GM19023 (cell line): ENCODE measurements around the gene UPP1.
"Not testable (repeated sequence)": the region's sequence is repeated elsewhere in the genome, so short reads cannot be mapped to it uniquely, and the experiment has no call there.

ENCODE experiments used
- ATAC-seq: cut with Tn5 transposase; IDR thresholded peaks from one replicate; pipeline ENCODE4 v1.9.1; 2021; ENCODE audit warnings: mild to moderate bottlenecking, moderate library complexity; ENCODE audit not compliant: unreplicated experiment

The UPP1 gene

GRCh38 chr7:48109848-48110663 lies 21.0 kb downstream of the UPP1 start:
- ATAC-seq: peak; percentile 90

GRCh38 chr7:48110868-48111267 lies 21.8 kb downstream of the UPP1 start:
- ATAC-seq: no peak

GRCh38 chr7:48111596-48111995 lies 22.5 kb downstream of the UPP1 start:
- ATAC-seq: no peak

- ATAC-seq: no peak
Measured at GRCh38 chr7:48112401-48113165, 23.5 kb downstream of the UPP1 start.

GRCh38 chr7:48113275-48113674 lies 24.2 kb downstream of the UPP1 start:
- no peak for ATAC-seq

- no peak for ATAC-seq
Measured at GRCh38 chr7:48114115-48114514, 25.1 kb downstream of the UPP1 start.

- no peak for ATAC-seq
Measured at GRCh38 chr7:48114589-48114988, 25.5 kb downstream of the UPP1 start.

- ATAC-seq: no peak
Measured at GRCh38 chr7:48116043-48116442, 27.0 kb downstream of the UPP1 start.

- no peak for ATAC-seq
Measured at GRCh38 chr7:48118041-48118440, 29.0 kb downstream of the UPP1 start.

- not testable (repeated sequence) for ATAC-seq
Measured at GRCh38 chr7:48120536-48120935, 31.5 kb downstream of the UPP1 start.

GRCh38 chr7:48126037-48126436 lies 37.0 kb downstream of the UPP1 start:
- ATAC-seq: no peak

GRCh38 chr7:48130658-48131108 lies 41.6 kb downstream of the UPP1 start:
- ATAC-seq: peak; percentile 83

GRCh38 chr7:48132792-48133191 lies 43.7 kb downstream of the UPP1 start:
- ATAC-seq: no peak

GRCh38 chr7:48139459-48139858 lies 50.4 kb downstream of the UPP1 start:
- ATAC-seq: no peak

- no peak for ATAC-seq
Measured at GRCh38 chr7:48140001-48140681, 51.1 kb downstream of the UPP1 start.

- no peak for ATAC-seq
Measured at GRCh38 chr7:48141521-48141920, 52.5 kb downstream of the UPP1 start.

GRCh38 chr7:48144291-48144768 lies 55.3 kb downstream of the UPP1 start:
- ATAC-seq: no peak

- no peak for ATAC-seq
Measured at GRCh38 chr7:48147078-48147591, 58.1 kb downstream of the UPP1 start.

GRCh38 chr7:48147690-48148089 lies 58.6 kb downstream of the UPP1 start:
- ATAC-seq: not testable (repeated sequence)

- no peak for ATAC-seq
Measured at GRCh38 chr7:48148311-48148710, 59.2 kb downstream of the UPP1 start.

GRCh38 chr7:48149058-48149457 lies 60.0 kb downstream of the UPP1 start:
- ATAC-seq: no peak
